HepG2 (cell line): ENCODE data around the gene TOM1L2. TPM values are rescaled to one million over a fixed set of nuclear protein-coding genes. Genes with fewer than 3 reads are reported as not detected.
A peak's percentile ranks its signal among the peaks of the same experiment; 100 is the strongest.

Experiments
- DBP ChIP-seq: sonication (generic); formaldehyde crosslinking; IDR thresholded peaks from 2 replicates; pipeline ENCODE4 v1.4.0; 2020; ENCODE audit warnings: missing genetic modification reagents; ENCODE audit errors: not compliant biosample characterization
- DMAP1 ChIP-seq: IDR thresholded peaks from 2 replicates; pipeline ENCODE4 v1.6.1; 2016
- ESRRA ChIP-seq: sonication (generic); formaldehyde crosslinking; IDR thresholded peaks from 2 replicates; pipeline ENCODE4 v1.5.1; 2020; ENCODE audit warnings: mild to moderate bottlenecking, low read depth, missing genetic modification reagents
- HMGXB4 ChIP-seq, 2 experiments: sonication (generic) in 1 of 2; formaldehyde crosslinking in 1 of 2; IDR thresholded peaks; 2 replicates each; pipeline versions ENCODE4 v1.4.0 to v1.6.1; 2018 to 2020; ENCODE audit warnings: missing genetic modification reagents in 2 of 2, borderline replicate concordance in 1 of 2, low read depth in 1 of 2, mild to moderate bottlenecking in 1 of 2, missing biosample characterization in 1 of 2
- LCORL ChIP-seq, 2 experiments: fragments of 450-650 bp in 1 of 2; sonication (generic) in 1 of 2; formaldehyde crosslinking in 1 of 2; IDR thresholded peaks; 2 replicates each; pipeline versions ENCODE4 v1.5.0 to v1.6.1; 2017 to 2020; ENCODE audit warnings: antibody characterized with exemption in 1 of 2, missing genetic modification reagents in 1 of 2
- MEF2D ChIP-seq: sonication (generic); formaldehyde crosslinking; IDR thresholded peaks from 2 replicates; pipeline ENCODE4 v1.5.1; 2020; ENCODE audit warnings: mild to moderate bottlenecking, missing genetic modification reagents
- NPAS2 ChIP-seq: sonication (generic); formaldehyde crosslinking; IDR thresholded peaks from 2 replicates; pipeline ENCODE4 v1.8.0; 2022; ENCODE audit warnings: mild to moderate bottlenecking, missing genetic modification reagents, borderline replicate concordance
- SNRNP70 ChIP-seq: fragments of 200-400 bp; formaldehyde crosslinking; IDR thresholded peaks from 2 replicates; pipeline ENCODE4 v1.6.1; 2017; ENCODE audit warnings: mild to moderate bottlenecking, low read depth, low read length, moderate library complexity
- SP140L ChIP-seq: sonication (generic); formaldehyde crosslinking; IDR thresholded peaks from 2 replicates; pipeline ENCODE4 v1.4.0; 2020; ENCODE audit warnings: missing genetic modification reagents, borderline replicate concordance
- TCF7L2 ChIP-seq: IDR thresholded peaks from 2 replicates; pipeline ENCODE4 v1.6.1; 2011; ENCODE audit warnings: mild to moderate bottlenecking, low read depth, low read length, moderate library complexity
- TOE1 ChIP-seq: sonication (generic); formaldehyde crosslinking; IDR thresholded peaks from 2 replicates; pipeline ENCODE4 v1.4.0; 2020; ENCODE audit warnings: mild to moderate bottlenecking, missing genetic modification reagents
- ZKSCAN5 ChIP-seq: sonication (generic); formaldehyde crosslinking; IDR thresholded peaks from 2 replicates; pipeline ENCODE4 v1.5.1; 2020; ENCODE audit warnings: mild to moderate bottlenecking, missing genetic modification reagents
- ZNF513 ChIP-seq: sonication (generic); formaldehyde crosslinking; conservative IDR thresholded peaks from 2 replicates; pipeline ENCODE4 v1.5.0; 2020; ENCODE audit warnings: missing genetic modification reagents
- ZNF616 ChIP-seq: sonication (generic); formaldehyde crosslinking; IDR thresholded peaks from 2 replicates; pipeline ENCODE4 v1.5.0; 2020; ENCODE audit warnings: low read depth, mild to moderate bottlenecking, missing genetic modification reagents
- ZNF788 ChIP-seq: sonication (generic); formaldehyde crosslinking; IDR thresholded peaks from 2 replicates; pipeline ENCODE4 v1.5.0; 2020; ENCODE audit warnings: mild to moderate bottlenecking, missing genetic modification reagents, borderline replicate concordance
- polyA plus RNA-seq, 8 experiments: library from polyadenylated mRNA; depleted of rRNA in 3 of 8; stranded (reverse) in 7 of 8; unstranded in 1 of 8; fragments of >200 nt; fragmentation: Illumina TruSeq in 4 of 8; extraction: Trizol in 4 of 8; gene quantifications; 2 replicates each; pipeline versions ENCODE4 v1.2.1 to v1.2.3, GENCODE V29; 2011 to 2016; ENCODE audit warnings: low read depth in 4 of 8, missing spikeins in 1 of 8, mixed read lengths in 1 of 8; ENCODE audit not compliant: insufficient read depth in 1 of 8
- total RNA-seq, 5 experiments: library from RNA; depleted of rRNA; stranded (reverse); fragments of >200 nt; fragmentation: Illumina TruSeq; extraction: Trizol; gene quantifications; 2 replicates each; pipeline ENCODE4 v1.2.3, GENCODE V29; 2016; ENCODE audit warnings: low read depth in 1 of 5
- TF ChIP-seq, protein P1 (sequence below), 2 experiments: sonication (generic) in 1 of 2; formaldehyde crosslinking in 1 of 2; IDR thresholded peaks; 2 replicates each; pipeline versions ENCODE4 v1.5.1 to v1.6.1; 2011 to 2020; ENCODE audit warnings: borderline replicate concordance in 1 of 2, low read depth in 1 of 2, low read length in 1 of 2, mild to moderate bottlenecking in 1 of 2, missing genetic modification reagents in 1 of 2, moderate library complexity in 1 of 2
- TF ChIP-seq, protein P2 (sequence below): sonication (generic); formaldehyde crosslinking; IDR thresholded peaks from 2 replicates; pipeline ENCODE4 v1.8.1; 2022; ENCODE audit warnings: mild to moderate bottlenecking, missing genetic modification reagents

Gene TOM1L2
- total and polyA plus RNA-seq, 2 of the 13 experiments (the other 11 are each of a cell fraction or from before 2014, with no cell fraction given): 4.7 to 7.4 TPM

DNA sequence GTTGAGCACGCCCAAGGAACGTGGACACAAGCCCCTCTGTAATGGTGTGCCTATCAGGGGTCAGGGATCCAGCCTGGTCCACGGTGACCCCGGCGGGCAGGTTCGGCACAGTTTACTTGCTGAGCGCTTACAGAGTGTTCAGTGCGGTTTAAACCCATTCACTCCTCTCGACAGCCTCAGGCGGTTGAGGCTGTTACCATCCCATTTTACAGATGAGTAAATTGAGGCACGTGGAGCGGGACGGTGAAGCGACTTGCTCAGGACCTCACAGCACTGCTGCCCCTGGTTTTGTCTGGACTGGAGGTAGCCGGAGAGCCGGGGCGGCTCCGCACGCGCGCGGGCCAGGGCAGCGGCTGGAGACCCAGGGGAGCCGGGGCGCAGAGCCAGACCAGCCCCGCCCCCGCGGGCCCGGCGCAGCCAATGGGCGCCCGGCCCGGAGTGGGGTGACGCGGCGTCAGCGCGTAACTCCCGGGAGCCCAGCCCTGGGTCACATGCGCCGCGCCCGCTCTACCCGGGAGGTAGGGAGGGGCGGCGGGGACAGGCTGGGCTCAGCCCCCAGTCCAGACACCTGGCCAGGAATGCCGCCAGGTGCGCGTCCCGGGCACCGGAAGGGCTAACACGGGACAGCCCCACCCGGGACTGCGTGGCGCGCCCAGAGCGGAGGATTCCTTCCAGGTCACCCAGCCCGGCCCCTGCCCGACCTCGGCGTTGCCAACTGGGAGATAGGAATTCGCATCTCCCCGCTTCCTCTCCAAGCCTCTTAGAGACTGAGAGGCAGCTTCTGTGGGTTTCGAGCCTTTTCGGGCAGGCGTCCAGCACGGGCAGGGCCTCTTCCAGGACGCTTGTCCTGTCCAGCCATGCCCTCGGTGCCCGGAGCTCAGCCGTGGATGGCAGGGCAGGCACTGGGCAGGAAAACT, 132.2 kb downstream of the TOM1L2 start (continued):
- TF ChIP-seq, protein P1, sequence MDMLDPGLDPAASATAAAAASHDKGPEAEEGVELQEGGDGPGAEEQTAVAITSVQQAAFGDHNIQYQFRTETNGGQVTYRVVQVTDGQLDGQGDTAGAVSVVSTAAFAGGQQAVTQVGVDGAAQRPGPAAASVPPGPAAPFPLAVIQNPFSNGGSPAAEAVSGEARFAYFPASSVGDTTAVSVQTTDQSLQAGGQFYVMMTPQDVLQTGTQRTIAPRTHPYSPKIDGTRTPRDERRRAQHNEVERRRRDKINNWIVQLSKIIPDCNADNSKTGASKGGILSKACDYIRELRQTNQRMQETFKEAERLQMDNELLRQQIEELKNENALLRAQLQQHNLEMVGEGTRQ (IDR thresholded peaks at IDR 0.05; ENCODE audit: low read depth, low read length): peak; percentile 27; the same call in 1 of the 2 replicates
- TF ChIP-seq, protein P1 (CRISPR knock-in tag; IDR thresholded peaks at IDR 0.05; ENCODE audit: borderline replicate concordance): peak; percentile 66; the same call in 1 of the 2 replicates
- TF ChIP-seq ZNF788 (CRISPR knock-in tag) (no peak), SP140L (CRISPR knock-in tag) (no peak), ZNF513 (no peak; the same call in 1 of the 2 replicates), DMAP1 (CRISPR knock-in tag) (peak; percentile 51), ZNF616 (no peak), TOE1 (CRISPR knock-in tag) (no peak), DBP (no peak), NPAS2 (CRISPR knock-in tag) (no peak; the same call in 1 of the 2 replicates), LCORL (IDR thresholded peaks at IDR 0.05) (no peak), LCORL (CRISPR knock-in tag; IDR thresholded peaks at IDR 0.05) (peak; percentile 89), HMGXB4 (CRISPR knock-in tag; IDR thresholded peaks at IDR 0.05; ENCODE audit: borderline replicate concordance in 1 of 2, low read depth in 1 of 2) (peak in 1 of 2 experiments; percentile 33; a peak in 1 of 4 replicates), ZKSCAN5 (CRISPR knock-in tag) (no peak), TCF7L2 (no peak), ESRRA (CRISPR knock-in tag) (peak; percentile 59; the same call in 1 of the 2 replicates), MEF2D (CRISPR knock-in tag) (peak; percentile 39; the same call in 1 of the 2 replicates), SNRNP70 (no peak)
- TF ChIP-seq, protein P2, sequence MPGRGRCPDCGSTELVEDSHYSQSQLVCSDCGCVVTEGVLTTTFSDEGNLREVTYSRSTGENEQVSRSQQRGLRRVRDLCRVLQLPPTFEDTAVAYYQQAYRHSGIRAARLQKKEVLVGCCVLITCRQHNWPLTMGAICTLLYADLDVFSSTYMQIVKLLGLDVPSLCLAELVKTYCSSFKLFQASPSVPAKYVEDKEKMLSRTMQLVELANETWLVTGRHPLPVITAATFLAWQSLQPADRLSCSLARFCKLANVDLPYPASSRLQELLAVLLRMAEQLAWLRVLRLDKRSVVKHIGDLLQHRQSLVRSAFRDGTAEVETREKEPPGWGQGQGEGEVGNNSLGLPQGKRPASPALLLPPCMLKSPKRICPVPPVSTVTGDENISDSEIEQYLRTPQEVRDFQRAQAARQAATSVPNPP: peak; percentile 75
